ENCODE data around the gene BCL11A.

- TF ChIP-seq CTCF (IDR thresholded peaks at IDR 0.05) (no peak), POLR2A (IDR thresholded peaks at IDR 0.05) (no peak)
Observed at GRCh38 chr2:60460577-60461420, 92.7 kb downstream of the BCL11A start.

Measured in esophagus squamous epithelium (tissue), 4 donors.